Ramos (cell line): ENCODE data around the gene DCAF5.
"Not testable (repeated sequence)": the region's sequence is repeated elsewhere in the genome, so short reads cannot be mapped to it uniquely, and the experiment has no call there.

ENCODE experiments used
- in situ Hi-C: fragments of 300-500 bp; cut with MboI; formaldehyde crosslinking; loops from one replicate; pipeline ENCODE4 v1.14.3; 2022; ENCODE audit warnings: low sequenced_read_pairs; ENCODE audit not compliant: unreplicated experiment

The DCAF5 gene

GRCh38 chr14:69046476-69046860, 106.5 kb downstream of the DCAF5 start:
- in situ Hi-C loops, result no loop called here

GRCh38 chr14:69045857-69046475, 107.0 kb downstream of the DCAF5 start:
- in situ Hi-C loops, result no loop called here

GRCh38 chr14:69044965-69045555, 107.9 kb downstream of the DCAF5 start:
- in situ Hi-C loops, result no loop called here

GRCh38 chr14:69044296-69044695, 108.6 kb downstream of the DCAF5 start:
- in situ Hi-C loops, result no loop called here

GRCh38 chr14:69043596-69044260, 109.2 kb downstream of the DCAF5 start:
- in situ Hi-C loops, result no loop called here

GRCh38 chr14:69042787-69043444, 110.0 kb downstream of the DCAF5 start:
- in situ Hi-C loops, result no loop called here

GRCh38 chr14:69042299-69042698, 110.6 kb downstream of the DCAF5 start:
- in situ Hi-C loops, result no loop called here

- in situ Hi-C loops, result no loop called here
These were observed 111.1 kb downstream of the DCAF5 start for GRCh38 chr14:69041783-69042182.

GRCh38 chr14:69040353-69040752, 112.6 kb downstream of the DCAF5 start:
- in situ Hi-C loops, result no loop called here

GRCh38 chr14:69039288-69039628, 113.7 kb downstream of the DCAF5 start:
- in situ Hi-C loops, result no loop called here

GRCh38 chr14:69038455-69039287, 114.2 kb downstream of the DCAF5 start:
- in situ Hi-C loops, result no loop called here

- in situ Hi-C loops, result no loop called here
These were observed 115.0 kb downstream of the DCAF5 start for GRCh38 chr14:69037790-69038454.

- in situ Hi-C loops, result no loop called here
These were observed 116.0 kb downstream of the DCAF5 start for GRCh38 chr14:69036757-69037506.

GRCh38 chr14:69034612-69035262, 118.2 kb downstream of the DCAF5 start:
- in situ Hi-C loops, result no loop called here

- in situ Hi-C loops, result no loop called here
These were observed 125.5 kb downstream of the DCAF5 start for GRCh38 chr14:69027242-69027913.

GRCh38 chr14:69023035-69023434, 129.9 kb downstream of the DCAF5 start:
- in situ Hi-C loops, result no loop called here

GRCh38 chr14:69022093-69022492, 130.8 kb downstream of the DCAF5 start:
- in situ Hi-C loops, result not testable (repeated sequence)

- in situ Hi-C loops, result no loop called here
These were observed 135.2 kb downstream of the DCAF5 start for GRCh38 chr14:69017706-69018105.
